ELR (cell line): Measurements from ENCODE around the gene KICS2.
"Not testable (repeated sequence)": the region's sequence is repeated elsewhere in the genome, so short reads cannot be mapped to it uniquely, and the experiment has no call there.

Experiments
- DNase-seq: peaks from one replicate; pipeline ENCODE4 v3.0.0-alpha.2; 2015; ENCODE audit warnings: low read depth

KICS2 gene

DNA sequence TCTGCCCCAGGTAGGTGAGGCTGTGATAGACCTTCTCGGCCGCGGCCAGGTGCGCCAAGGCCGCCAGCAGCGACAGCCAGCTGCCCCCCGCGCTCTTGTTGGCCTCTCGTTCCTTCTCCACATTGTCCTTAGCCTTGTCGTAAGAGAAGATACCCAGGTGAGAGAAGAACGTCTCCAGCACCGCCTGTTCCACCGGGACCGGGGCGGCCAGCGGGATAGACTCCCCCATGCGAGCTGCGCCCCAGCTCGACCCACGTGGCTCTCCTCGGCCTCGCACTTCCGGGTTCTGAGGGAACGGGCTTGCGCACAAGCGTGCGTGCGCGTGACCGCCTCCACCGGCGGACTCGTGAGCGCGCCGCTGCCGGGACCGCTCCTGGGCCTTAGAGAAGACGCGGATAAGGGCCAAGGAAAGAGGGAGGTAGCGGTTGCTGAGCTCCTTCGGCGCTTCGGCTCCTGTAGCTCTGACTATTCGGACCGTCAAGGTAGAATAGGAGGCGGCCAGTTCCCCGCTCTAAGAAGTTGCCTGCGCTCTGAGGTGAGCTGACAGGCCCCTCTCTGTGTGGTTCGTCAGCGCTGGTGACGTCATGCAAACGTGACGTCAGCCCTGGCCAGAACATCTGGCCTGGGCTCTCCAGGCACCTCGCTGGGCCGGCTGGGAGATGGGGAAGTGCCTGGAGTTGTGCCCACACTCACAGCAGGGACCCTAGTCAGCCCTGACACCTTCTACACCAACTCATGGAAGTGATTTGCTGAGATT, at the start of gene KICS2:
KICS2 (minus strand) TSS at position 288 of the 757 bp plus-strand sequence; CDS start at position 229, 59 bp downstream.
- DNase-seq, result peak; percentile 96

DNA sequence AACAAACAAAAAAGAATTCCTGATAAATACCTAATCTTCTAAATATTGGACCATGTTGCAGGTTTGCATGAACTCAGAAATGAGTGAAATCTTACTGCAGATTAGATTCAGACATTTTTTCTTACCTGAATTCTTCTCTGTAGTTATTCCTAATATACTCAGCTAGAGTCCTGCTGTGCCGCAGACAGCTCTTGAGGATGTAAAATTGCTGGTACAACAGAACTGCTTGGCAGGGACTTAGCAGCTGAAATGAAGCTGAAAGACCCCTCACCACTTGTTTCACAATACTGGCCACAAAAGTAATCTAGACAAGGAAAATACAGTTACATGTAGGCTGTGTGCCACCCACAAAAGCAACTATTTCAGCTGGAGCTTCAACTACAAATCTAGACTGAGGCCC, 48.3 kb upstream of the KICS2 start:
- DNase-seq, result no peak

GRCh38 chr12:64269161-64269560, 47.1 kb upstream of the KICS2 start:
- DNase-seq, result no peak

DNA sequence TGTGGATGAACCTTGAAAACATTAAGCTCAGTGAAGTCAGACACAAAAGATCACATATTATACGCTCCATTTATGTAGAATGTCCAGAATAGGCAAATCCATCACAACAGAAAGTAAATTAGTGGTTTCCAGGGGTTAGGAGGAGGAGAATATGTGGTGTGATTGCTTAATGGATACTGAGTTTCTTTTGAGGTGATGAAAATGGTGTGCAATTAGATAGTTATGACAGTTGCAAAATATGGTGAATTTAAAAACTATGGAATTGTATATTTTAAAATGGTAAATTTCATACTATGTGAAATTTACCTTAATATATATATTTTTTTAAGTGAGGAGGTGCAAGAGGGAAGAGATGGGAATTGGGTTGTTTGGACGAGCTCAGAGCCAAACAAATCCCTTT, 46.3 kb upstream of the KICS2 start:
- no peak for DNase-seq

DNA sequence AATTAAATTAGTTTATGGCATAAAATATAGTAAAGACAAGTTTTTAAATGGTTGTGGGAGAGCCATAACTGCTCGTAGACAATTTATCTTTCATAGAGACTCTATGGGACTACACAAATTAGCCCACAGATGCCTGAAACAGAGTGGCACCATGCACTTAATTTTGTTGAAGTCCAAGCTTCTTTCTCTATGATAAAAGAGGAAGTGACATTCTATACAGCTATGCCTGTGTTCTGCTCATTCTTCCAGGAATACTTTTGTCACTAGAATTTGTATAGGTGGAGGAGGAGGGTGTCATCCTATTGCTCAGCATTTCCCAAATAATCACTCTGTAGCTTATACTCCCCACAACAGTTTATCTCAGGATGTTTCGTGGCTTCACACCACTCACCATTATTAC, 43.7 kb upstream of the KICS2 start:
- DNase-seq, result no peak

DNA sequence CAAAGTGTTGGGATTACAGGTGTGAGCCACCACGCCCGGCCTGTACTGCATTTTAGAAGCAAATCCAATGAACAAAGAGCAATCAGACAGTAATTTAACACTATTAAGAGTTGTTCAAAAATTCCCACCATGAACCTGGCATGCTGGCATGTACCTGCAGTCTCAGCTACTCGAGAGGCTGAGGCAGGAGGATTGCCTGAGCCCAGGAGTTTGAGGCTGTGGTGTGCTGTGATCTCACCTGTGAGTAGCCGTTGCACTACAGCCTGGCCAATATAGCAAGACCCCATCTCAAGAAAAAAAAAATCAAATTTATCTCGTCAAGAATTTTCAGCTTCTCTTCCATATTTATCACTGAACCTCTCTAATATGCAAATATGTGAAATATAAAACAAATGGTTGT, 39.7 kb upstream of the KICS2 start:
- DNase-seq, result no peak

DNA sequence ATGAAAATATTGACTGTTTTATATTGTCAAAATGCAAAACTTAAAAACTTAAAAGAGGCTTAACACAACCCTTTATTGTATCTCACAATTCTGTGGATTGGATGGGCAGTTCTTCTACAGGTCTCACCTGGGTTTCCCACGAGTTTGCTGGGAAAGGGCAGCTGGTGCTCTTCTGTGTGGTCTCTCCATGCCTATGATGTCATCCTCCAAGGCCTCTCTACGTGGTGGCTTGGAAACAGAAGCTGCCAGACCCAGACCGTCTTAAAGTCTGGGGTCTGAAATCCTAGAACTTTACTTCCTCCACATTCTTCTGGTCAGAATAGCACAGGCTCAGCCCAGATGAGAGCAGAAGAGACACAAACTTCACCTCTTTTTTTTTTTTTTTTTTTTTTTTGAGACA, 36.5 kb upstream of the KICS2 start:
- peak; percentile 11 for DNase-seq

DNA sequence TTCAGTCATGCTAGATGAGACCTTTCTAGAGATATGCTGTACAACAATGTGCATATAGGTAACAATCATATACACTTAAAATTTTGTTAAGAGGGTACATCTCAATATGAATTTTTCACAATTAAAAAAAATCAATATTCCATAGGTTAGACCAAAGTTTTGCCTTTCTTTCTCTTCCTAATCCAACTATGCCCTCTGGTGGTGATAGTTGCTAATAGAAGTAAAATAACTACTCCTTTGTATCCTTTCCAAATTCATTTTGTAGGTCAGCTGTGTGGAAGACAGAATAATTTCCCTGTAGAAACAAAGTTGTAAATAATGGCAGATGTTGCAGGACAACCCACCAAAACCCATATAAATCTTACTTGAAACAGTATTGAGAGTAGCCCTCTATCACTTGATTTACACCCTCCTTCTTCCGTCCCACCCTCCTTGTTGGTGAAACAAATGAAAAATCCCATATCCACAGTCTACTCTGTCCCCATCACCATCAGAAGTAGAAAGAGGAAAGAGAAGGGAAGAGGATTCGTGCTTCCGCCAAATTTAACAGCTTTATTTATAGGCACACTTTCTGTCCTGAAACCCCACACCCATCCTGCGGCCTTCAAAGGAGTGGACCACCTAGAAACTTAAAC, 34.2 kb upstream of the KICS2 start:
- DNase-seq, result peak; percentile 86

GRCh38 chr12:64255249-64255648, 33.2 kb upstream of the KICS2 start:
- DNase-seq, result no peak

GRCh38 chr12:64253356-64253755, 31.3 kb upstream of the KICS2 start:
- no peak for DNase-seq

GRCh38 chr12:64252681-64253080, 30.6 kb upstream of the KICS2 start:
- DNase-seq, result no peak

DNA sequence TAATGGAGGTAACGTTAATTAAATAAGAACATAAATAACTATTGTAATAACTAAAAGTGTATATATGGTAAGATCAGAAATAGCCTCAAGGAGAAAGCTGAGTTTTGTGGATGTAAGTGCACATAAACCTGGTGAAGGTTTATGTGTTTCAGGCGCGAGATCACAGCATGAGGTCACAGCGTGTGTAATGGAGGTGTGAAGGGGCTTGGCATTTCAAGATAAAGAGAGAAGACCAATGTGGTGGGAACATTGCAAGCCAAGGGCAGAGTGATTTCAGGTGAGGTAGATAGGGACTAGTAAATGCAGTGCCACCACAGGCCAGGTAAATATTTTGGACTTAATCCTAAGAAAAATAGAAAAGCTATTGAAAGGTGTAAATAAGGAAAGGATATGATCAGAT, 21.7 kb upstream of the KICS2 start:
- no peak for DNase-seq

GRCh38 chr12:64240781-64241180, 18.7 kb upstream of the KICS2 start:
- DNase-seq, result no peak

GRCh38 chr12:64237382-64237781, 15.3 kb upstream of the KICS2 start:
- no peak for DNase-seq

DNA sequence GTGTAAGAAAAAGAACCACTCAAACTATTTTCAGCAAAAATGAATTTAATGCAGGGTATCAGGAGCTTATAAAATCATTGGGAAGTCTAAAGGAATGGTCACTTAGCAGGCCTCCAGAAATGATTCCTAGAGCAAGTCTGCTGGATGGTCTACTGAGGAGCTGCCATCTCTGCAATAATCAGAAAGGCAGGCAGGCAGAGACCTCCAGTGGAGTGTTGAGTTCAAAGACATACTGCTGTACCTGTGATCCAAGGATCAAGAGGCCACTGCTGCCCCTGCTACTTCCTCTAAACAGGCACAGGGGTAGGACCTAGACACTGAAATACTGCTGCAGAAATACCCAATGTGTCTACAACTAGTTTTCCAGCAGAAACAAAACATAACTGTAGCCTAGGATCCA, 14.5 kb upstream of the KICS2 start:
- DNase-seq, result peak; percentile 45

- DNase-seq, result no peak
Measured at GRCh38 chr12:64232196-64232595, 10.1 kb upstream of the KICS2 start.

DNA sequence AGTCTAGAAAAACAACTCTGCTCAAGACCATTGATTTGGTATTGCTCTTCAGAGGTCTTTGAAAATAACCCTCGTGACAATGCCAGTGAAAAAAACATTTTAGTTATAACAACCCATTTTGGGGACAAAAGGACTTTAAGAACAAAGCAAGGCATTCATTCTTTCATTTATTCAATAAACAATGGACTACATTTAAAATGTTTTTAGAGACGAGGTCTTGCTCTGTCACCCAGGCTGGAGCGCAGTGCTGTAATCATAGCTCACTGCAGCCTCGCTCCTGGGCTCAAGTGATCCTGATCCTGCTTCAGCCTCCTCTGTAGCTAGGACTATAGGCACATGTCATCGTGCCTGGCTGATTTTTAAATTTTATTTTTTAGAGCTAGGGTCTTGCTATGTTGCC, 7.7 kb upstream of the KICS2 start:
- DNase-seq, result no peak

DNA sequence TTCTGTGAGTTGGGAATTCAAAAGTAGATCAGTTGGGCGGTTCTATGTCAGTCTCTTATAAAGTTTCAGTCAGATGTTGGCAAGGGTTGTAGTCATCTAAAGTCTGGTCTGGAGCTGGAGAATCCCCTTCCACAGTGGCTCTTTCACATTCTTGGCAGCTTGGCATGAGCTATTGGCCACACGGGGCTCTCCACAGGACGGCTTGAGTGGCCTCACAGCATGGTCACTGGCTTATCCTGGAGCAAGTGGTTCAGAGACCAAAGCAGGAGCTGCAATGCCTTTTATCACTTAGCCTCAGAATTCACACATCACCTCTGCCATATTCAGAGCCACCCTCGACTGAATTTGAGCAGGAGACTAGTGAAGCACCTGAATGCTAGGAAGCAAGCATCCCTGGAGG, 7.1 kb upstream of the KICS2 start:
- DNase-seq, result no peak

- DNase-seq, result no peak
Measured at GRCh38 chr12:64225626-64226025, 3.5 kb upstream of the KICS2 start.

GRCh38 chr12:64221651-64222008, 466 bp downstream of the KICS2 start:
- DNase-seq, result peak; percentile 92

DNA sequence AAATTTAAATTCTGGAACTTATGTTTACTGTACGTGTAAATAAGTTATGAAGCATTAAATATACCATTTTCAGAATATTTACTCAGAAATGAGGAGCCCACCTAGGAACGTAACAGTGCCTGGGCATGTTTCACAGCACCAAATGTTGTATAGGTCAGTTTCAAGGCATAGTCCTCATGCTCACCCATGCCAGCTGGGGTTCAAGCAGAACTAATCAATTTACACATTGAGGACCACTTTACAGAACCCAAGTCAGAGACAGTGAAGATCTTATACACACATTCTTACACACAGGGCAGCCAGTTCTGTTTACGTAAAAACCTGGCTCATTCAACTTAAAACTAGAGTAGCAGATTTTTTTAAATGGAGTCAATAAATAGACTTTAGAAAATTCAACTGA, 2.0 kb downstream of the KICS2 start:
- no peak for DNase-seq

GRCh38 chr12:64219145-64219544, 3.0 kb downstream of the KICS2 start:
- no peak for DNase-seq

DNA sequence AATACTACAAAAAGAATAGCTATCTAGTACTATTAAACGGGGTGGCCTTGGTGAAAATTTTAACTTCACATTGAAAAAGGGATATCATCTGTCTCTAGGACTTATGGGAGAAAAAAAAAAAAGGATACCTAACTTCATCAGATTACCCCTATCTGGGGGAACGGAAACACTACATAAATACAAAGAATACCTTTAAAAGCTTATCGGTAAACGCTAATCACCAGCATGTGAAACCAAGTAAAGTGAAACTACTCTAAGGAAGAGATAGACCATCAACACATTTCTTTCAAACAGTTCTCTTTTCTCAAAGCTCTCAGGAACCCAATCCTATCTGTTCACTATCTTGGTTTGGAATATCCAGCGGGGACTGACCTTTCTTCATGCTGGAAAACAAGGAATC, 3.5 kb downstream of the KICS2 start:
- no peak for DNase-seq

DNA sequence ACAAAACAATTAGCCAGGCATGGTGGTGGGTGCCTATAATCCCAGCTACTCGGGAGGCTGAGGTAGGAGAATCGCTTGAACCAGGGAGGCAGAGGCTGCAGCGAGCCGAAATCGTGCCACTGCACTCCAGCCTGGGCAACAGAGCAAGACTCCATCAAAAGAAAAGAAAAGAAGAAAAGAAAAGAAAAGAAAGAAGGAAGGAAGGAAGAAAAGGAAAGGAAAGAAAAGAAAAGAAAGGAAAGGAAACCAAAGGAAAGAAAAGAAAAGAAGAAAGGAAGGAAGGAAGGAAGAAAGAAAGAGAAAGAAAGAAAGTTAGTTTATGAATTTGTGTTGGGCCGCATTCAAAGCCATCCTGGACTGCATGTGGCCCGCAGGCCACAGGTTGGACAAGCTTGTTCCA, 4.5 kb downstream of the KICS2 start:
- DNase-seq, result not testable (repeated sequence)
